ENCODE data around the gene VSIG10L2.
A peak's percentile ranks its signal among the peaks of the same experiment; 100 is the strongest.
"Not testable (repeated sequence)": the region's sequence is repeated elsewhere in the genome, so short reads cannot be mapped to it uniquely, and the experiment has no call there.

VSIG10L2 gene

GRCh38 chr11:125979511-125979910 is 33.7 kb downstream of the VSIG10L2 start:
- Mint-ChIP-seq H3K36me3 (ENCODE audit: low read depth) (peaks cover 72% of the 10 kb centered on the region), H3K27me3 (ENCODE audit: low read depth, poor library complexity) (no peaks in the 10 kb centered on the region), H3K4me1 (peaks cover 4% of the 10 kb centered on the region), H3K9me3 (no peaks in the 10 kb centered on the region), H3K27ac (no peak overlapping the region), H3K4me3 (no peak overlapping the region)
- no peak for DNase-seq
- no peak for TF ChIP-seq CTCF (IDR thresholded peaks at IDR 0.05)

GRCh38 chr11:125980436-125980835 is 34.6 kb downstream of the VSIG10L2 start:
- Mint-ChIP-seq H3K4me1 (peaks cover 4% of the 10 kb centered on the region), H3K9me3 (no peaks in the 10 kb centered on the region), H3K27me3 (ENCODE audit: low read depth, poor library complexity) (no peaks in the 10 kb centered on the region), H3K36me3 (ENCODE audit: low read depth) (peaks cover 75% of the 10 kb centered on the region), H3K27ac (no peak overlapping the region), H3K4me3 (no peak overlapping the region)
- no peak for DNase-seq
- no peak for TF ChIP-seq CTCF (IDR thresholded peaks at IDR 0.05)

- Mint-ChIP-seq H3K4me3 (no peak overlapping the region), H3K36me3 (ENCODE audit: low read depth) (peaks cover 76% of the 10 kb centered on the region)
- DNase-seq, result no peak
These were observed 36.5 kb downstream of the VSIG10L2 start for GRCh38 chr11:125982348-125982730.

GRCh38 chr11:125985956-125986355 is 40.1 kb downstream of the VSIG10L2 start:
- H3K36me3 Mint-ChIP-seq (ENCODE audit: low read depth), result peaks cover 89% of the 10 kb centered on the region
- not testable (repeated sequence) for H3K27ac Mint-ChIP-seq; H3K4me3 Mint-ChIP-seq; H3K27me3 Mint-ChIP-seq (ENCODE audit: low read depth, poor library complexity); H3K9me3 Mint-ChIP-seq; H3K4me1 Mint-ChIP-seq; DNase-seq

More at GRCh38 chr11:125982348-125982730, 36.5 kb downstream of the VSIG10L2 start:
- Mint-ChIP-seq H3K27me3 (ENCODE audit: low read depth, poor library complexity) (peaks cover 3% of the 10 kb centered on the region), H3K9me3 (no peaks in the 10 kb centered on the region), H3K27ac (no peak overlapping the region), H3K4me1 (peaks cover 9% of the 10 kb centered on the region)
- TF ChIP-seq CTCF (IDR thresholded peaks at IDR 0.05), result no peak

GRCh38 chr11:125987066-125987641 is 41.3 kb downstream of the VSIG10L2 start:
- Mint-ChIP-seq H3K27ac (peak overlapping the region; percentile 62), H3K27me3 (ENCODE audit: low read depth, poor library complexity) (peaks cover 3% of the 10 kb centered on the region), H3K9me3 (no peaks in the 10 kb centered on the region), H3K36me3 (ENCODE audit: low read depth) (peaks cover 89% of the 10 kb centered on the region), H3K4me3 (no peak overlapping the region), H3K4me1 (peaks cover 5% of the 10 kb centered on the region)
- no peak for TF ChIP-seq CTCF (IDR thresholded peaks at IDR 0.05)
- no peak for DNase-seq

- DNase-seq, result no peak
- no peak overlapping the region for H3K27ac Mint-ChIP-seq
- H3K9me3 Mint-ChIP-seq, result no peaks in the 10 kb centered on the region
- peaks cover 18% of the 10 kb centered on the region for H3K4me1 Mint-ChIP-seq
- H3K27me3 Mint-ChIP-seq (ENCODE audit: low read depth, poor library complexity), result peaks cover 3% of the 10 kb centered on the region
- no peak overlapping the region for H3K4me3 Mint-ChIP-seq
- H3K36me3 Mint-ChIP-seq (ENCODE audit: low read depth), result peaks cover 95% of the 10 kb centered on the region
- TF ChIP-seq CTCF (IDR thresholded peaks at IDR 0.05), result no peak
These were observed 44.4 kb downstream of the VSIG10L2 start for GRCh38 chr11:125990244-125990643.

Measured in nephron progenitor cell (in vitro differentiated cells).